Stimulated activated naive CD8-positive, alpha-beta T cell treated with anti-CD3 and anti-CD28 coated beads, Interleukin-15, amount 100 ng/mL, for 72 hours (primary cell): ENCODE measurements around the gene KIAA0825.

ENCODE experiments used
- ATAC-seq: fragments of 150-1000 bp; cut with Tn5 transposase; 2 replicates; pipeline ENCODE4 v1.10.0; 2021; ENCODE audit warnings: mild to moderate bottlenecking, moderate library complexity
- DNase-seq, 2 donors: peaks; one replicate each; pipeline ENCODE4 v3.0.0; 2021 to 2022
- H3K27ac Mint-ChIP-seq, 2 donors: one replicate each; pipeline ENCODE4 v1.8.0; 2022; ENCODE audit warnings: mild to moderate bottlenecking in 2 of 2, mixed read lengths in 2 of 2, moderate library complexity in 2 of 2
- H3K27me3 Mint-ChIP-seq: one replicate; pipeline ENCODE4 v1.8.0; 2022; ENCODE audit warnings: mixed read lengths
- H3K4me1 Mint-ChIP-seq: one replicate; pipeline ENCODE4 v1.8.0; 2022; ENCODE audit warnings: mild to moderate bottlenecking, mixed read lengths
- H3K4me3 Mint-ChIP-seq, 2 donors: one replicate each; pipeline ENCODE4 v1.8.0; 2022; ENCODE audit warnings: mild to moderate bottlenecking in 2 of 2, mixed read lengths in 2 of 2, moderate library complexity in 1 of 2
- H3K9me3 Mint-ChIP-seq, 2 donors: one replicate each; pipeline ENCODE4 v1.8.0; 2022; ENCODE audit warnings: mixed read lengths in 2 of 2

Gene KIAA0825, protein sequence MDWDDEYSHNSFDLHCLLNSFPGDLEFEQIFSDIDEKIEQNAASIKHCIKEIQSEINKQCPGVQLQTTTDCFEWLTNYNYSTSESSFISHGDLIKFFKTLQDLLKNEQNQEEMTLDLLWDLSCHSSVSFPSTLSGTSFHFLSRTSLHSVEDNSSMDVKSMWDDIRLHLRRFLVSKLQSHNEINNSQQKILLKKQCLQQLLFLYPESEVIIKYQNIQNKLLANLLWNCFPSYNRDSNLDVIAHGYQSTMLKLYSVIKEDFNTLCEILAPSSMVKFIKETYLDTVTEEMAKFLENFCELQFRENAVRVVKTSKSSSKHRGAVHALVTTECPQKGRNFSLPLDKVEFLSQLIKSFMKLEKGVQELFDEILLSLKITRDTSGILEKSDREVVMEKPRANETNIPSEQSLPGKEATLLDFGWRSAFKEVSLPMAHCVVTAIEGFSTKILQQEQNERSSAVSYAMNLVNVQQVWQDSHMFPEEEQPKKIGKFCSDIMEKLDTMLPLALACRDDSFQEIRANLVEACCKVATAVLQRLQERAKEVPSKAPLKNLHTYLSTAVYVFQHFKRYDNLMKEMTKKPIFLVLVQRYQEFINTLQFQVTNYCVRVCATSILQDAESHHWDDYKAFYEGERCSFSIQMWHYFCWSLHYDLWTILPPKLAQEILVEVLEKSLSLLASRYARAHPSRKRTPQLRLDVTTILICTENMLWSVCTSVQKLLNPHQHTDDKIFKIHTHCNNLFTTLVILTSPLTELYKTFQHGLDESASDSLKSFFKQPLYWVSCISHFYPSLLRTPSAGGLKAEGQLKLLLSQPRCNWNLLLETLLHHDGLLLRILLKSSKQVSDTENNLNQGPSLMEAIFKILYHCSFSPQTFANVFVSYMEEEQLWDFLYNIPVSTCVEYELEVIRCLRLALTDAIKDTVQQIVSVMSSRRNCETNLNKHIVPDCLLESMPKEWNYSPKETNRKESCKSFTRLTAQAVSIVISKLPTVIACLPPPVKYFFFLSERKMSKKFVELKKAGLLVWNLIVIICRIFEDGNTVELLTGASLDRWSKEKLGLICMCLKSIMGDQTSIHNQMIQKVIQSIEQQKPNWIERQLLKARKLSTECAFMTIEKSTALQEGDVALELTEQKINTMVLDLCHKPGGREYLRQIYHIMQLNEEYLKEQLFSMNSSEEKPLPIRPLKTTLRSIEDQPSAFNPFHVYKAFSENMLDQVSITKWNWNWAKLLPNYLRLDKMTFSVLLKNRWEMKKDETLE (N-terminal part only)

DNA sequence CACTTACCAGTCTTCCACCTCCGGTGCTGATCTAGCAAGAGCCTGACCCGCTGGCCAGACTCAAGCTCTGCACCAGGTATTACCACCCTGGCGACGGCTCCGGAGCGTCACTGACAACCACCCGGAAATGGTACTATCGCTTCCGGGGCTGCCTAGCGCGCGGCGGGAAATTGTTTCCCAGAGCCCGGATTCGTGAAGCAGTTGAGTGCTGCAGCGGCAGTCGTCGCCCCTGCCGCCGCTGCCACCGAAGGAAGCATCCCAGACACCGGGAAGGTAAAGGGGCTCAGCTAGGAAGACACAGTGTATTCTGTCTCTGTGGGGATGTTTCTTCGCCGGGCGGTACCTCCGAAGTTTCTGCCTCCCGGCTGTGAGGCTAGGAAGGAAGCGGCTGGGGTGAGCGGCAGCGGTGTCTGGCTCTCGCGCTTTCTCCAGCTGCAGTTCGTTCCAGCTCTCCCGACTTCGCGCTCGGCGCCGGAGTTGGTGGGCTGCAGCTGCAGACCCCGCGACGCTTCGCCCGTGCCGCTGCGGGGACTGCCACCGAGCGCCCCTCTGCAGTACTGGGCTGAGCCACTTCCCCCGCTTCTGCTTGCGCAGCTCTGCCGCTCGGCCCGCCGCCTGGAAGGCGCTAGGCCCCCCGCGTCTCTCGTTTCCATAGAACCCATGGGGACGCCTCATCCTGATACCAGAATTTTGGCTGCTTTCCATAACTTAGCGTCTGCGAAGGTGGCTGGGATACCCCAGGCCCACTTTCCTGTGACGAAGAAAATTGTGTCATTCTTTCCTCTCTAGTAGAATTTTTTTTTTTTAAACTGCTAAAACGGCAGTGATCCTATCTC is at the start of gene KIAA0825, which contains the start of gene SLF1:
Gene KIAA0825 (minus strand): TSS at position 112 of the 836 bp plus-strand sequence. CDS start 81,478 bp downstream, outside the sequence.
Gene SLF1 (plus strand): TSS at position 177 of the 836 bp plus-strand sequence. CDS start 10,142 bp downstream, outside the sequence.
- Mint-ChIP-seq H3K9me3 (no peaks in the 10 kb centered on the region), H3K27ac (peak within 1 kb of the TSS; percentile 88 to 97), H3K4me1 (peaks cover 26% of the 10 kb centered on the region), H3K27me3 (no peaks in the 10 kb centered on the region), H3K4me3 (peak within 1 kb of the TSS; percentile 88 to 98)
- DNase-seq (peak; percentile 79 to 87), ATAC-seq (peak; percentile 95)

DNA sequence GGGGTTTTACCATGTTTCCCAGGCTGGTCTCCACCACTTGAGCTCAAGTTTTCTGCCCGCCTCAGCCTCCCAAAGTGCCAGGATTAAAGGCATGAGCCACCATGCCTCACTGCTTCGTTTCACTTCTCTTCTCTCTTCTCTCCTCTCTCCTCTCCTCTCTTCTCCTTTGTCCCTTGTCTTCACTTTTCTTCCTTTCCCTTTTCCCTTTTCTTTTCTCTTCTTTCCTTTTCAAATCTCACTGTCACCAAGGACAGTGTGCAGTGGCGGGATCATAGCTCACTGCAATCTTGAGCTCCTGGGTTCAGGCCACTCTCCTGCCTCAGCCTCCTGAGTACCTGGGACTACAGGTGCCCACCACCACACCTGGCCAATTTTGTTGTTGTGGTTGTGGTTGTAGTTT is 49.5 kb upstream of the KIAA0825 start:
- Mint-ChIP-seq H3K27me3 (no peaks in the 10 kb centered on the region), H3K27ac (no peak overlapping the region), H3K4me1 (no peaks in the 10 kb centered on the region), H3K9me3 (no peaks in the 10 kb centered on the region), H3K4me3 (no peak overlapping the region)
- DNase-seq (no peak), ATAC-seq (no peak)

DNA sequence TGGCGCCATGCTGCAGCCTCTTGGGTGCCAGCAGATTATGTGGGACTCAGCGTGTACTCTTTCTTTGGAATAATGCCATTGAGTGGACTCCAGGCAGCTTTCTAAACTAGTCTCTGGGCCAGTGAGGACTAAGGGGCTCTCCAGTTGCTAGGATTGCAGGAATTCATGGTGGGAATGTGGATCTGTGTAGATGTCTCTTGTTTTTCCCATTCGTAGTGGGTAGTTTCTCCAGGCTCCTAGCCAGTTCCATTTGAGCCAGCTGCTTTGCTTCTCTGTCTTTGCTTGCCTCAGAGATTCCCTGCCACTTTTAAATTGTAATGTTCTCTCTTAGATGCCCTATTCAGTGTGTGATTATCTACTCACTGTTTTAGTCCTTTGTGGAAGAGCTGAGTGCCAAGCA is 42.7 kb upstream of the KIAA0825 start:
- Mint-ChIP-seq H3K4me3 (no peak overlapping the region), H3K9me3 (peaks cover 31 to 35% of the 10 kb centered on the region in 2 donors), H3K4me1 (no peaks in the 10 kb centered on the region), H3K27ac (no peak overlapping the region), H3K27me3 (no peaks in the 10 kb centered on the region)
- ATAC-seq (no peak), DNase-seq (no peak)

DNA sequence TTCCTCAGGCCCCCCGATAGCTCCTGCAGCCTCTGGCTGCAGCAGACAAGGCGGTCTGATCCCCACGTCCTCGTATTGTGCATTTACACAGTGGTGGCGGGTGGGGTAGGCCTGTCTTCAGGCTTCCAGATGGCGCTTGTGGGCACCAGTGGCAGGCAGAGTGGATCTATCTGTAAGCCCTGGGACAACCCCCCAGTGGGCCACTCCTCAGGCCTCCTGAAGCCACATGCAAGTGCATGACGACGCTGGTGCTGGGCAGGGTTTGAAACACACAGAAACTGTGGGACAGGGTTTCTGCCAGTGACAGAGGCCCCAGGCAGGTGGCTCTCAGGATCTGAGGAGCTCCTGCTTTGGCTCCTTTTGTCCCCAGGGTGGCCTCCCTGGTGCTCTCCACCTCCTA is 42.1 kb upstream of the KIAA0825 start:
- H3K4me1 Mint-ChIP-seq: no peaks in the 10 kb centered on the region
- DNase-seq (no peak), ATAC-seq (no peak)
- peaks cover 37 to 41% of the 10 kb centered on the region in 2 donors for H3K9me3 Mint-ChIP-seq
- H3K27ac Mint-ChIP-seq: no peak overlapping the region
- no peaks in the 10 kb centered on the region for H3K27me3 Mint-ChIP-seq
- no peak overlapping the region for H3K4me3 Mint-ChIP-seq

DNA sequence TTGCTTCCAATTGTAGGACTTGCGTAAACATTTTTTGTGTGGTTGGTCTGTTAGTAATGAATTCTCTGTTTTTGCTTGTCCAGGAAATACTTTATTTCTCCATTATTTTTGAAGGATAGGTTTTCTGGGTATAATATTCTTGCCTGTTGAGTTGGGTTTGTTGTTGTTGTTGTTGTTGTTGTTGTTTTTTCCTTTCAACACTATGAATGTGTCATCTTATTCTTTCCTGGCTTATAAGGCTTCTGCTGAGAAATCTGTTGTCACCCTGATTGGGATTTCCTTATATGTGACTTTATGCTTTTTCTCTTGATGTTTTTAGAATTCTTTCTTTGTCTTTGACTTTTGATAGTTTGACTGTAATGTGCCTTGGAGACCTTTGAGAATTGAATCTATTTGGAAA is 39.9 kb upstream of the KIAA0825 start:
- Mint-ChIP-seq H3K4me3 (no peak overlapping the region), H3K27me3 (no peaks in the 10 kb centered on the region), H3K9me3 (peaks cover 46 to 48% of the 10 kb centered on the region in 2 donors), H3K27ac (peak overlapping the region in 1 of 2 donors; percentile 30), H3K4me1 (no peaks in the 10 kb centered on the region)
- DNase-seq: no peak
- ATAC-seq: no peak

DNA sequence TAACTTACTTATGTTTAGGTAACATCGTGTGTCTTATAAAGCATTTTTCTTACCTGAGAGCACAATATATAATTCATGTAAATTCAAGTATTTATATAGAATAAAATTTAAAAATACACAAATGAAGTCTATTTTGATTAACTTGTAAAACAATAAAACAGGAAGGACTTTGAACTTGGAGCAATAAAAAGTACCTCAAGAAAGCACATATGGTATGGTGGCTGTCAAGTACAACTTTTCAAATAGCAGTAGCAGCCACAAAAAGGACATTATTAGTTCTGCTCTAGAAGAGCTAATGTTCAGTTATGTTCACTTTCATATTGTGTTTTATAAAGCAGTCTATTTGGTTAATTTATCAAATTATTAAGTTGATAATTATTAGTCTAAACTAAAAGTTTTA is 31.5 kb upstream of the KIAA0825 start:
- ATAC-seq (no peak), DNase-seq (no peak)
- Mint-ChIP-seq H3K27ac (no peak overlapping the region), H3K27me3 (no peaks in the 10 kb centered on the region), H3K4me3 (no peak overlapping the region), H3K4me1 (no peaks in the 10 kb centered on the region), H3K9me3 (peaks cover under 1 to 6% of the 10 kb centered on the region in 2 donors)

DNA sequence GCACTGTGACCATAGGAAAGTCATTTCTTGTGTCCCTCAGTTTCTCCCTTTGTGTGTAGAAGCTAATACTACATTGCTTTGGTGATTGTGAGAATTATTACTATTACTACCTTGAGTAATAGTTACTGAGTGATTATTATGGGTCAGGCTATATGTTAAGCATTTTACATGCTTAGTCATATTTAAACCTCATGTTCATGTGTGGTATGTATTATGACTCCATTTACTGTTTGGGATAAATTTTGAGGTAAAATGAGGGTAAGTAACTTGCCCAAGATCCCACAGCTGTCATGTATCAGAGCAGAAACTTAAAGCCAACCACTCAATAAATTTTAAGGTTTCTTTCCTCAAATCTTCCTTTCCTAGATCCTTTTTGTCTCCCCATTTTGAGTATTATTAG is 28.4 kb upstream of the KIAA0825 start:
- H3K4me3 Mint-ChIP-seq: no peak overlapping the region
- H3K27ac Mint-ChIP-seq: no peak overlapping the region
- ATAC-seq: peak; percentile 46
- DNase-seq: no peak
- H3K27me3 Mint-ChIP-seq: no peaks in the 10 kb centered on the region
- no peaks in the 10 kb centered on the region for H3K9me3 Mint-ChIP-seq
- no peaks in the 10 kb centered on the region for H3K4me1 Mint-ChIP-seq

DNA sequence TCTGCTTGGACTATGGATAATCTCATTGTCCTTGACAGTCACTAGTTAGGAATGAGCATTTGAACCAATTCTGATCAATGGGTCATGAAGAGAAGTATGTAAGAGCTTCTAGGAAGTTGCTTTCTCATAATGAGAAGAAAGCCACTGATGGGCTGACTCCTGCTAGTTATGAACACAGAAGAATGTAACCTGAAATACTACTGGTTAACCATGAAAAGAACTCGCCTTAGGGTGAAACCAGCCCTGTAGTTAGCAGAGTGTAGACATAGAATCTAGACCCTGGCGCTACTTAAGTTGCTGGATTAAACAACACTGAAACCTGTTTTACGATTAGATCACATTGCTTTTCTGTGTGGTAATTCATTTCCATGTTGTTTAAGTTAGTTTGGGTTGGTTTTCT is 26.6 kb upstream of the KIAA0825 start:
- peaks cover 6 to 8% of the 10 kb centered on the region in 2 donors for H3K9me3 Mint-ChIP-seq
- no peak overlapping the region for H3K27ac Mint-ChIP-seq
- no peaks in the 10 kb centered on the region for H3K4me1 Mint-ChIP-seq
- H3K27me3 Mint-ChIP-seq: no peaks in the 10 kb centered on the region
- ATAC-seq (peak; percentile 35), DNase-seq (no peak)
- no peak overlapping the region for H3K4me3 Mint-ChIP-seq

DNA sequence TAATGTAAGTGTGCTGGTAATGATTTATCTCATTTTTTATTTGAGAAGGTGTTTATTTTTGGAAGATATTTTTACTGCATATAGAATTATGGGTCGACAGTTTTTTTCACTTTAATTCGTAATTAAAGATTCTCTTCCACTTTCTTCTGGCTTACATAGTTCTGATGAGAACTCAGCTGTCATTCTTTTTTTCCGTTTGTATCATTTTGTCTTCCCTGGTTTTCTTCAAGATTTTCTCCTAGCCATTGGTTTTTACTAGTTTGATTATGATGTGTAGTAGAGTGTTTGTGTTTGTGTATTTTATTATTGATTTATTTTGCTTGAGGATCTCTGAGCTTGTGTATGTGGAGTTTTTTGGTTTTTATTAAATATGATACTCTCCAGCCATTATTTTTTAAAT is 21.8 kb upstream of the KIAA0825 start:
- H3K4me1 Mint-ChIP-seq: peaks cover 4% of the 10 kb centered on the region
- no peak overlapping the region for H3K4me3 Mint-ChIP-seq
- no peaks in the 10 kb centered on the region for H3K27me3 Mint-ChIP-seq
- H3K9me3 Mint-ChIP-seq: peaks cover 26 to 28% of the 10 kb centered on the region in 2 donors
- no peak overlapping the region for H3K27ac Mint-ChIP-seq
- ATAC-seq (no peak), DNase-seq (no peak)

DNA sequence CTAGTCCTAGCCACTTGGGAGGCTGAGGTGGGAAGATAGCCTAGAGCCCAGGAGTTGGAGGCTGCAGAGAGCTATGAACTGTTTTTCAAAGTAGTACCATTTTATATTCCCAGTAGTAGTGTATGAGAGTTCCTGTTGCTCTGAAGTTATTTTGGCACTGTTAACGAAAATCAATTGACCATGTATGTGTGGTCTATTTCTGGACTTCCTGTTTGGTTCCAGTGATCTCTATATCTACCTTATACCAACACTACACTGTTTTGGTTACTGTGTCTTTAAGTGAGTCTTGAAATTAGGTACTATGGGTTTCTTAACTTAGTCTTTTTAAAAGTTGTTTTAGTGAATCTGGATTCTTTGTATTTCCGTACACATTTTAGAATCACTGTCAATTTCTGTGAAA is 13.6 kb upstream of the KIAA0825 start:
- H3K4me1 Mint-ChIP-seq: peaks cover 7% of the 10 kb centered on the region
- H3K27ac Mint-ChIP-seq: no peak overlapping the region
- ATAC-seq: no peak
- H3K4me3 Mint-ChIP-seq: no peak overlapping the region
- H3K27me3 Mint-ChIP-seq: no peaks in the 10 kb centered on the region
- H3K9me3 Mint-ChIP-seq: peaks cover 10 to 12% of the 10 kb centered on the region in 2 donors
- no peak for DNase-seq

DNA sequence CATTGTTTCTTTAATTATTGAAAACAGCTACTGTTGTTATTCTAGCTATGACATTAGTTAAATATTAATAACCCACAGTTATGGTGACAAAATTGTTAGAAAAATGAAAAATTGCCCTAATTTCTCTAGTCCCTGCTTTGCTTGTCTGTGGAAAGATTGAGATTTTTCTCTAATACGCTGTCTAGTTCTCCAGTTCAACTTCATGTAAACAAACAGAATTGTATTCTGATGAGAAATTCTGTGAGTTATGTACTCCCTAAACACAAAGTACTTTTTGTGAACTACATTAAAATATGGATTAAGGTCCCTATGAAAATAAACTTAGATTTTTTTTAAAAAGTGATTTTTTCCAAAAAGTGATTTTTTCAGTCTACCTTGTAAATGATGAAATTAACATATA is 8.8 kb upstream of the KIAA0825 start:
- DNase-seq (no peak), ATAC-seq (no peak)
- H3K4me3 Mint-ChIP-seq: no peak overlapping the region
- H3K27me3 Mint-ChIP-seq: no peaks in the 10 kb centered on the region
- no peak overlapping the region for H3K27ac Mint-ChIP-seq
- no peaks in the 10 kb centered on the region for H3K9me3 Mint-ChIP-seq
- H3K4me1 Mint-ChIP-seq: no peaks in the 10 kb centered on the region

DNA sequence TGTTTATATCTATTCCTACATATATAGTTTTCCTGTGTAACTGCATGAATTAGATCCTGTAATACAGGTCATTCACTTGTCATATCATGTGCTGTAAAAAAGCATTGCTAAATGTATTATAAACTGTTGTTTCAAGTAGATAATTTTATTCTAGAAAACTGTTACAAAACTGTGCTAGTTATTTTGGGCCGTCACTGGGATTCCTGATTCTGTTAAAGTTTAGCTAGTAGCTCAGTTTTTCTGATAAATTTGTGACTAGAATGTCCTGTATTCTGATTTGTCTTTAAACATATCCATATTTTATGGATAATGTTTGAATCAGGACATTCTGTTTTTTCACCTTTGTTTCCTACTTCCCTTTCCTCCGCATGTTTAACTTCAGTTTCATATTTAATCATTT is 5.5 kb upstream of the KIAA0825 start:
- DNase-seq: no peak
- Mint-ChIP-seq H3K4me1 (peaks cover 20% of the 10 kb centered on the region), H3K9me3 (no peaks in the 10 kb centered on the region), H3K27ac (no peak overlapping the region), H3K4me3 (no peak overlapping the region), H3K27me3 (no peaks in the 10 kb centered on the region)
- ATAC-seq: no peak

DNA sequence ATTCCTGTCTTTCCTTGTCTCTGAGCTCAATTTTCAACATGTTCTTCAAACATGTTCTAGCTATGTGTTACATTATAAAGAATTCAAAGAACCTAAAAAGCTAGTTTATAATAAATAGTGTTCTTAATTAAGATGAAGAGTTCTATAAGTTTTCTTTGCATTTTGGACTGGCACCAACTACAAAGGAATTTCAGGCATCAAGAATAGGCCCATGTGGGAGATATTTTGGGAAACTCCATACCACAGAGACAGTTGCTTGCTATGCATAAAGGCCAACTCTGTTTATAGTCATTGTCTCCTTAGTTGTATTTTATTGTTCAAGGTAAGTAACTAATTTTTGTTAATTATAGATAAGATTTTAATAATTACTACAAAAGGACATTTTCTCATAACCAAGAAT is 4.6 kb upstream of the KIAA0825 start:
- H3K27me3 Mint-ChIP-seq: no peaks in the 10 kb centered on the region
- peak overlapping the region in 1 of 2 donors; percentile 11 for H3K27ac Mint-ChIP-seq
- peaks cover 20% of the 10 kb centered on the region for H3K4me1 Mint-ChIP-seq
- H3K4me3 Mint-ChIP-seq: peak overlapping the region in 1 of 2 donors; percentile 0
- DNase-seq (no peak), ATAC-seq (no peak)
- H3K9me3 Mint-ChIP-seq: no peaks in the 10 kb centered on the region

DNA sequence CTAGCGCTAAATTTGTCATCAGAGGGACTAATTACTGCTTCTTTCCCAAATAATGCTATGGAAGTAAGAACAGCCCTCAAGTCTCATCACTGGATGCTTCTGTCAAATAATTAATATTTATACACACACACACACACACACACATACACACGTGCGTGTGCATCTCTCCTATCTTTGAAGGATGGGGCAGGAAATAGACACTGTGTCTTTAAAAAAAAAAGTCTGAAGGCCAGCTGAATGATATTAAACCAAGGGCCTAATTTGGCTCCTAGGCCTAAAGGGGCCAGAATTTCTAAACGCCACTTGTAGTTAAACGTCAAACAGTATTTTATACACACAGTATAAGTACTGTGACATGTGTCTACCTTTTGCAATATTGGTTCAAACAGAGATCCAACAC is 3.4 kb upstream of the KIAA0825 start:
- no peaks in the 10 kb centered on the region for H3K27me3 Mint-ChIP-seq
- no peak overlapping the region for H3K4me3 Mint-ChIP-seq
- DNase-seq: no peak
- no peaks in the 10 kb centered on the region for H3K9me3 Mint-ChIP-seq
- ATAC-seq: no peak
- H3K4me1 Mint-ChIP-seq: peaks cover 26% of the 10 kb centered on the region
- no peak overlapping the region for H3K27ac Mint-ChIP-seq
